HS-27A (cell line): ENCODE measurements around the gene DNAJC7.

Experiments used
- DNase-seq: peaks from one replicate; pipeline ENCODE4 v3.0.0-alpha.2; 2012; ENCODE audit warnings: low read depth, missing footprints

Gene DNAJC7

GRCh38 chr17:41974658-41975057 is 42.6 kb downstream of the DNAJC7 start:
- no peak for DNase-seq

- DNase-seq, result no peak
These were observed 43.2 kb downstream of the DNAJC7 start for GRCh38 chr17:41974031-41974430.

DNA sequence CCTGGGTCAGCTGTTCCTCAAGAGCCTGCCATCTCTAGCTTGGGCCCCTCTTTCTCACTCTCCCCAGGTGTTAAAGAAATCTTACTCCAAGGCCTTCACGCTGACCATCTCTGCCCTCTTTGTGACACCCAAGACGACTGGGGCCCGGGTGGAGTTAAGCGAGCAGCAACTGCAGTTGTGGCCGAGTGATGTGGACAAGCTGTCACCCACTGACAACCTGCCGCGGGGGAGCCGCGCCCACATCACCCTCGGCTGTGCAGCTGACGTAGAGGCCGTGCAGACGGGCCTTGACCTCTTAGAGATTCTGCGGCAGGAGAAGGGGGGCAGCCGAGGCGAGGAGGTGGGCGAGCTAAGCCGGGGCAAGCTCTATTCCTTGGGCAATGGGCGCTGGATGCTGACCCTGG is 43.8 kb downstream of the DNAJC7 start:
- no peak for DNase-seq

DNA sequence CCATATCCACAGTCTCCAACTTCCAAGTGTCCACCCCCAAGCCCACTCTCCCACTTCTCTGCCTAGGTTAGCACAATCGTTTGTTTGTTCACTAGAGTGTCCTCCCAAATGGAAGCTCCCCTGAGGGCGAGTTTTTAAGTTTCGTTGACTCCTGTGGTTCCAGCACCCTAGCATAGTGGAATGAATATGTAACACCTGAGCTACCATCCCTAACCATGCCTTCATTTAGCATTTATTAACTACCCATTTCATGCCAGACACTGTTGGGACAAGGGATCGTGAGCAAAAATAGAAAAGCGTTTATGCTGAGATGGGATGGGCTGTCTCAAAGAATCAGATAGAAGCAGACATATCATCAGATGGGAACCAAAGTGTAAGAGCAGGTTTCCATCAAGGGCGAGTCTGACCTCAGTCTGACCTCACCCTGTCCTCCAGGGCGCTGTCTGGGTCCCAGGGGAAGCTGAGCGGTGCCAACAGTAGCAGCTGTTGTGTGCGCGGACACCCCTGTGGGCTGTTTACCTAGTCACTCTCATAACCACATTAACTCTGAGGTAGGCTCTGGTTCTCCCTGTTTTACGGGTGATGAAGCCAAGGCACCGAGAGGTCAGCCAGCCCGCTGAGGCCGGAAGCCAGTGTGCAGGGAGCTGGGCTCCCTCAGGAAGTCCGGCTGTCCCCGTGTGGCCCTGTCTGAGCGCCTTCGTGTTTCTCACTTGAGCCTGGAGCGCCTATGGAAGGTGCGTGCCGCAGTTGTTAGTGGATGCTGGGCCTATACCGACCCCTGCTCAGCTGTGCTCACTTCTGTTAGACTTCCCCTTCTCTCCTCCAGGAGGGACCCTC is 44.5 kb downstream of the DNAJC7 start:
- DNase-seq, result no peak

GRCh38 chr17:41971721-41972523 is 45.3 kb downstream of the DNAJC7 start:
- DNase-seq, result no peak

DNA sequence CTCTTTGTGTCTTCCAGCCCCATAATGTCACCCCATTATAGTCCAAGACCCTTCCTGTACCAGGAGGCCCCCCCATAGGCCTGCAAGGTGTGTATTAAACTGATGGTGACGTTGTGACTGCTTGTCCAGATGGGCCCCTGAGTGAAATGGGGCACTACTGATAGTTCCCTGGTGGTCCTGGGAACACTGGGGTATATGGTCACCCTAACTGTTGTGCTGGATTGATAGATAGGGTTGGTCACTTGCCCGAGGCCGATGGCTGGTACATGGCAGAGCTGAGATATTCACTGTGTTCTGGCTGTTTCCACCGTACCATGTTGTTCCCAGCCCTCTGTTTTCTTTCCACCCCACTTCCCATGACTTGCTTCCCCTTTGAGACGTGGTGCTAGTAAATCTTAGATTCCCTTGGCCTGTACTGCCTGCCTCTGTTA is 46.3 kb downstream of the DNAJC7 start:
- no peak for DNase-seq

DNA sequence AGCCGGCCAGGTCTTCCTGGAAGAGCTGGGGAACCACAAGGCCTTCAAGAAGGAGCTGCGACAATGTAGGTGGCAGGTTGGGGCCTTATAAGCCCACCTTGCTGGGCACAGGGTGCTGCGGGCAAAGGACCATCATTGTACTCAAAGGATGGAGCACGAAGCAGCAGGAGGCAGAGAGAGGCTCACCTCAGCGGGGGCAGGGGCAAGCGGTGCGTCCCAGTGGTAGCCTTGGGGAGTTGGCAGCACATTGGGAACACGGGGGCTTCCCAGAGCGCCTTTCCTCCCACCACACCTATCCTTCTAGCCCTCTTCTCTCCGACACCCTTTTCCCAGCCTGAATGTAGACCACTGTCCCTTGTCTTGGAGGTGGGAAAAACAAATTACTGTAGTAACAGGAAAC is 48.6 kb downstream of the DNAJC7 start:
- DNase-seq, result no peak

- no peak for DNase-seq
These were observed 49.2 kb downstream of the DNAJC7 start for GRCh38 chr17:41967921-41968578.

GRCh38 chr17:41967141-41967920 is 49.9 kb downstream of the DNAJC7 start:
- no peak for DNase-seq

DNA sequence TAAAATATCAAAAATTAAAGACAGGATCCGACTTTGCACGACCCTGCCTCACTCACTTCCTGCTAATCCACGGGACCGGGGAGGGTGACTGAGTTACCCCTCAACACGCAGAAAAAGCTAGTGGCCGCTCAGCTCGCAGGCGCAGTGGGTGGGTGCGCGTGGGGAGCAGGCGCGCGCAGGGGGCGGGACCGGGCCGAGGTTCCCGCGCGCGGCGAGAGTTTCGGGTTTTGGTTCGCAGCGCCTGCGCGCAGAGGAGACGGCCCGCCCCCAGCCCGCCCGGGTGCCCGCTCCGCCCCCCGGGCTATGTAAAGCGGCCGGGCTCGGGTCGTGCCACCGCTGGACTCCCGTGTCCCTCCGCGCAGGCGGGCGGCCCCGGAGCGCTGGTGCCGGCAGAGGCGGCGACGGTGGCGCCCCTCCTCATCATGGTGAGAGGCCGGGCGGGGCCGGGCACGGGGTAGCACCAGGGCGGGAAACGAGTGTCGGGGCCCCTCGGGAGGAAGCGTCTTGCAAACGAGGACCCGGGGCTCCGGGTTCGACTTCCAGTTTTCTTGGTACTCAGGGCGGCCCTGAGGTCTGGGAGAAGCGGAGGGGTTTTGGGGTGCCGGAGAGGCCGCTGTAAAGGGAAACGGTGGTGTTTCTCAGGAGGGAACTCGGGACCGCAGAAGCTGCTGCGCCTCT is 50.6 kb downstream of the DNAJC7 start, which contains the start of gene CNP:
CNP (plus strand) TSS at position 333 of the 678 bp plus-strand sequence; CDS start at position 423, 90 bp downstream.
- DNase-seq, result peak; percentile 22

DNA sequence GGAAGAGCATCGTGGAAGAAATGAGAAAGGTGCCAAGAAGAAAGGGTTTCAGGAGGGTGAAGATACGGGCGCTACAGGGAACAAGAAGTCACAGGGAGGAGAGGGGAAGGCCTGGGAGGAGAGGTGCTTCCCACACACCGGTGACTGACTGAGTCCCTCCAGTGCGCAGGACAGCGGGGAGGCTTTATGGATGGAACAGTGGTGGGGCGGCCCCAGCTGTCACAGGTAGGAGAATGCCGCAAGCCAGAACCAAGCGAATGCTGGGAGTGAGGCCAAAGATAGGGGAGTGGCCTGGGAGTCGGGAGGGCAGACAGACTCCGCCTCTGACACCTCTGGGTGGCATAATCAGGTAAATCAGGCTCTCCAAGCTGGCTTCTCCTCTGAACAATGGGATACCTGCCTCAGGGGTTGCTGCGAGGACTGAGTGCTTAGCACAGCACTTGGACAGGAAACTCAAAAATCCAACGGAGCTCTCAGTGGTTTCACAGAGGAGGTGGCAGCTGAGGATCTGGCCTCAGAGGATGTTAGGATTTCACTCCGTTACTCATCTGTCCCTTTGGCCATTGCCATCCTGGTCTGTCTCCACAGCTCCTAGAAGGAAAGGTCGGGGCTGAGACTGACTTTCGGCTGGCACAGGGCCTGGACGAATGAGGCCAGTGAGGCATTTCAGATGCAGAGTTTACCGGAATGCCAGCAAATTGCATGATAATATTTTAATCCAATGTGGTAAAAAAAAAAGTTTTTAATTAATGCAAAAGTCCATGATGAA is 51.4 kb downstream of the DNAJC7 start:
- DNase-seq, result no peak

GRCh38 chr17:41962768-41963434 is 54.3 kb downstream of the DNAJC7 start:
- no peak for DNase-seq

GRCh38 chr17:41962111-41962510 is 55.1 kb downstream of the DNAJC7 start:
- DNase-seq, result no peak

DNA sequence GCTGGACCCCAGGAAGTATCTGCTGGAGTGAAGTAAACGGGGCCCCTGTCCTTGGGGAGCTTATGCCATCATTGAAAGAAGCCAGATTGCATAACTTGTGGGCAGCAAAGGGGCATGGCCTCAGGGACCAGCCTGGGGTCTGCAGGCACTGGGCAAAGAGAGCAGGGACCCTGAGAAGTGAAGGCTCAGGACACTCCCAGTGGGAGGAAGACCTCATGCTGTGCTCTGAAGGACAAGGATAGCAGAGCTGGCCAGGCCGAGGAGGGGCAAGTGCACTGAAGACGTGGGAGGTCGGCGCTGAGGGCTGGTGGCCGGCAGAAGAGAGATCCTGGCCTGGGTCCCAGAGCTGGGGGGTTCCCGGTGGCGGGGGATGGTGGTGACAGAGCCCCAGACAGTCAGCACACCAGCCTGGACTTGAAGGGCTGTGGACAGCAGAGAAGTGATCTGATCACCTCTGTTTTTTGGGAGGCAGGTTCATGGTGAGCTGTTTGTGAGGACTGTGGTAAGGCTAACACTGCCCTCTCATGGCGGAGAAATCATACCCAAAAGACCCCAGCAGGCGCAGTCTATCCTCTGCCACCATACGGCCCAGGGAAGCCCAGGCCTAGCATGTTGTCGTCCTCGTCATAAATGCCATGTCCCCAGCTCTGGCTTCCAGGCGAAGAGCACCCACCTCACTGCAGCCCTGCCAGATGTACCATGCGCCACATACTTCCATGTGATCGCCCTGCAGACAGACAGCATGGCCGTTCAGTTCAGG is 57.7 kb downstream of the DNAJC7 start:
- no peak for DNase-seq

DNA sequence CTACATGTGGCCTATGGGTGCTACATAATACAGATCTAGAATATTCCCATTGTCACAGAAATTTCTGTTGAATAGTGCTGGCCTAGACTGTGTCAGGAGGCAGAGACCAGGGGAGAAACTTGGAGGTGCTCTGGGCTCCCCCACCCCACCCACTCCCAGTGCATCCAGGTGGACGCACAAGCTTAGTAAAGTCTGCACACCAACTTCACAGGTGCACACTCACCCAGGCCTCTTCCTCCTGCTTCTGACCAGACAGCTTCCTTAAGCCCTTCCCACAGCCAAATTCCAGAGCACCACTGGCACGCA is 58.3 kb downstream of the DNAJC7 start:
- DNase-seq, result no peak

- DNase-seq, result no peak
These were observed 59.3 kb downstream of the DNAJC7 start for GRCh38 chr17:41957869-41958439.

GRCh38 chr17:41957031-41957868 is 60.0 kb downstream of the DNAJC7 start:
- no peak for DNase-seq

GRCh38 chr17:41956522-41956921 is 60.7 kb downstream of the DNAJC7 start:
- DNase-seq, result no peak
